Keratinocyte (primary cell): ENCODE measurements around the gene OPHN1. TPM values are rescaled to one million over a fixed set of nuclear protein-coding genes. Genes with fewer than 3 reads are reported as not detected.

ENCODE experiments used
- DNase-seq: peaks from one replicate; pipeline ENCODE4 v3.0.0-alpha.2; 2011; ENCODE audit warnings: low read depth, missing footprints, low spot score
- FAIRE-seq: peaks from 2 replicates; lab custom pipeline; 2011; peaks lifted over from hg19 to GRCh38; lab: Jason Lieb, UNC
- H2AFZ ChIP-seq: 2 replicates; pipeline ENCODE4 v1.6.0; 2012; ENCODE audit warnings: low read length, control low read depth, inconsistent platforms; ENCODE audit not compliant: control insufficient read depth
- H3K27ac ChIP-seq: 2 replicates; pipeline ENCODE4 v1.5.1; 2011; ENCODE audit warnings: low read length; ENCODE audit not compliant: control insufficient read depth, insufficient read depth
- H3K27me3 ChIP-seq: 3 replicates; pipeline ENCODE4 v1.6.0; 2011; ENCODE audit warnings: low read length; ENCODE audit not compliant: control insufficient read depth, insufficient read depth; ENCODE audit errors: extremely low read depth
- H3K36me3 ChIP-seq, 2 experiments: 2 replicates in 1 of 2; 3 replicates in 1 of 2; pipeline ENCODE4 v1.5.1; 2011; ENCODE audit warnings: low read length in 2 of 2, mild to moderate bottlenecking in 1 of 2; ENCODE audit not compliant: control insufficient read depth in 2 of 2, insufficient read depth in 2 of 2; ENCODE audit errors: extremely low read depth in 1 of 2
- H3K4me1 ChIP-seq: 3 replicates; pipeline ENCODE4 v1.5.1; 2011; ENCODE audit warnings: low read length; ENCODE audit not compliant: control insufficient read depth, insufficient read depth; ENCODE audit errors: extremely low read depth
- H3K4me2 ChIP-seq: 3 replicates; pipeline ENCODE4 v1.6.0; 2011; ENCODE audit warnings: low read depth, low read length; ENCODE audit not compliant: control insufficient read depth, insufficient read depth; ENCODE audit errors: extremely low read depth
- H3K4me3 ChIP-seq, 3 experiments: fragments of 200-600 bp in 1 of 3; sonication (generic) in 1 of 3; 2 replicates in 2 of 3; 3 replicates in 1 of 3; pipeline ENCODE4 v1.5.1; 2011 to 2016; ENCODE audit warnings: low read length in 3 of 3, mild to moderate bottlenecking in 3 of 3, control low read depth in 2 of 3, inconsistent platforms in 1 of 3, low read depth in 1 of 3, mixed read lengths in 1 of 3, mixed run types in 1 of 3, moderate library complexity in 1 of 3; ENCODE audit not compliant: control insufficient read depth in 2 of 3, insufficient read depth in 2 of 3; ENCODE audit errors: extremely low read depth in 1 of 3
- H3K79me2 ChIP-seq: 2 replicates; pipeline ENCODE4 v1.6.0; 2012; ENCODE audit warnings: low read length; ENCODE audit not compliant: control insufficient read depth, insufficient read depth
- H3K9ac ChIP-seq: 3 replicates; pipeline ENCODE4 v1.6.0; 2011; ENCODE audit warnings: low read length; ENCODE audit not compliant: control insufficient read depth, insufficient read depth; ENCODE audit errors: extremely low read depth
- H3K9me1 ChIP-seq: 3 replicates; pipeline ENCODE4 v1.6.0; 2011; ENCODE audit warnings: low read length; ENCODE audit not compliant: control insufficient read depth, insufficient read depth; ENCODE audit errors: extremely low read depth
- H3K9me3 ChIP-seq: 2 replicates; pipeline ENCODE4 v1.5.1; 2012; ENCODE audit warnings: low read depth, low read length; ENCODE audit not compliant: control insufficient read depth
- H4K20me1 ChIP-seq: 3 replicates; pipeline ENCODE4 v1.6.0; 2011; ENCODE audit warnings: low read length; ENCODE audit not compliant: control insufficient read depth, insufficient read depth; ENCODE audit errors: extremely low read depth
- EZH2 ChIP-seq: IDR thresholded peaks from one replicate; pipeline ENCODE4 v1.6.1; 2012; ENCODE audit warnings: inconsistent platforms, mild to moderate bottlenecking, low read length, moderate library complexity
- dilution Hi-C: fragments of 300-500 bp; cut with MboI; formaldehyde crosslinking; loops from one replicate; pipeline ENCODE4 v1.7.0; 2020; ENCODE audit warnings: low sequenced_read_pairs; ENCODE audit not compliant: extremely low pct_ligation_motif_present
- polyA plus RNA-seq, 5 experiments: library from polyadenylated mRNA; depleted of rRNA in 3 of 5; stranded (reverse) in 3 of 5; stranded (forward) in 1 of 5; unstranded in 1 of 5; fragments of >200 nt; gene quantifications; 1 replicate in 1 of 5; 2 replicates in 3 of 5; 3 replicates in 1 of 5; pipeline versions ENCODE4 v1.2.1 to v1.2.3, GENCODE V29; 2011 to 2012; ENCODE audit warnings: missing spikeins in 2 of 5, low read depth in 1 of 5, low replicate concordance in 1 of 5
- TF ChIP-seq, protein P1 (sequence below), 3 experiments: IDR thresholded peaks in 1 of 3; conservative IDR thresholded peaks in 1 of 3; optimal IDR thresholded peaks in 1 of 3; 2 replicates in 2 of 3; 3 replicates in 1 of 3; pipeline versions ENCODE3 to v1.5.1; 2011; ENCODE audit warnings: low read length in 3 of 3, mild to moderate bottlenecking in 3 of 3, moderate library complexity in 2 of 3, control low read depth in 1 of 3, inconsistent platforms in 1 of 3; ENCODE audit not compliant: insufficient read depth in 2 of 3; ENCODE audit errors: extremely low read depth in 1 of 3

OPHN1 gene
- polyA plus RNA-seq, 1 donor (not counting 4 experiments of a cell fraction or from before 2014, with no cell fraction given): 3.1 TPM

DNA sequence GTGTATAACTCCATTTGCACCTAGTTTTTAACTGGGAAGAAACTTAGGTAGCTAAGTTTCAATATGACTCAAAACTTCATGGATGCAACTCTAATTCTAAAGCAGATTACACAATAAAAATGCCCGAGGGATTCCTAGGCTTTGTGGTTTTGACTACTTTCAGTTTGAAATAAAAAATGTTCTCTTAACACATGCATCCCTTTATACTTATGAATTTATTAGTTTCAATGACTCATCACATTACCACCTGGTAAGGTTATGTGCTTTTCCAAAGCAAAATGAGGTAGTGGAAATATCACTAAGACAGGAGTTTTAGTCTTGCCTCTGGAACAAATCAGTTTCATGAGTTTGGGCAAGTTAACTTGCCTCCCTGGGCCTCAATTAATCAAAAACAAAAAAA lies 125.5 kb downstream of the OPHN1 start:
- Histone ChIP-seq H3K9me1 (no peaks in the 10 kb centered on the region), H3K27me3 (no peaks in the 10 kb centered on the region), H3K79me2 (no peaks in the 10 kb centered on the region), H3K27ac (peak overlapping the region; percentile 78), H3K9me3 (no peaks in the 10 kb centered on the region), H3K4me2 (peak overlapping the region; percentile 34), H2AFZ (no peak overlapping the region), H3K4me3 (no peak overlapping the region), H4K20me1 (no peaks in the 10 kb centered on the region), H3K9ac (peak overlapping the region; percentile 17), H3K36me3 (no peaks in the 10 kb centered on the region), H3K4me1 (peaks cover 11% of the 10 kb centered on the region)
- dilution Hi-C loops: no loop called here
- FAIRE-seq (no peak), DNase-seq (peak; percentile 58)
- TF ChIP-seq, protein P1, sequence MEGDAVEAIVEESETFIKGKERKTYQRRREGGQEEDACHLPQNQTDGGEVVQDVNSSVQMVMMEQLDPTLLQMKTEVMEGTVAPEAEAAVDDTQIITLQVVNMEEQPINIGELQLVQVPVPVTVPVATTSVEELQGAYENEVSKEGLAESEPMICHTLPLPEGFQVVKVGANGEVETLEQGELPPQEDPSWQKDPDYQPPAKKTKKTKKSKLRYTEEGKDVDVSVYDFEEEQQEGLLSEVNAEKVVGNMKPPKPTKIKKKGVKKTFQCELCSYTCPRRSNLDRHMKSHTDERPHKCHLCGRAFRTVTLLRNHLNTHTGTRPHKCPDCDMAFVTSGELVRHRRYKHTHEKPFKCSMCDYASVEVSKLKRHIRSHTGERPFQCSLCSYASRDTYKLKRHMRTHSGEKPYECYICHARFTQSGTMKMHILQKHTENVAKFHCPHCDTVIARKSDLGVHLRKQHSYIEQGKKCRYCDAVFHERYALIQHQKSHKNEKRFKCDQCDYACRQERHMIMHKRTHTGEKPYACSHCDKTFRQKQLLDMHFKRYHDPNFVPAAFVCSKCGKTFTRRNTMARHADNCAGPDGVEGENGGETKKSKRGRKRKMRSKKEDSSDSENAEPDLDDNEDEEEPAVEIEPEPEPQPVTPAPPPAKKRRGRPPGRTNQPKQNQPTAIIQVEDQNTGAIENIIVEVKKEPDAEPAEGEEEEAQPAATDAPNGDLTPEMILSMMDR (optimal IDR thresholded peaks at IDR 0.05 in 1 of 3, IDR thresholded peaks at IDR 0.05 in 1 of 3, conservative IDR thresholded peaks at IDR 0.05 in 1 of 3; ENCODE audit: extremely low read depth in 1 of 3, insufficient read depth in 2 of 3, low read length in 3 of 3): no peak
- no peak for TF ChIP-seq EZH2

DNA sequence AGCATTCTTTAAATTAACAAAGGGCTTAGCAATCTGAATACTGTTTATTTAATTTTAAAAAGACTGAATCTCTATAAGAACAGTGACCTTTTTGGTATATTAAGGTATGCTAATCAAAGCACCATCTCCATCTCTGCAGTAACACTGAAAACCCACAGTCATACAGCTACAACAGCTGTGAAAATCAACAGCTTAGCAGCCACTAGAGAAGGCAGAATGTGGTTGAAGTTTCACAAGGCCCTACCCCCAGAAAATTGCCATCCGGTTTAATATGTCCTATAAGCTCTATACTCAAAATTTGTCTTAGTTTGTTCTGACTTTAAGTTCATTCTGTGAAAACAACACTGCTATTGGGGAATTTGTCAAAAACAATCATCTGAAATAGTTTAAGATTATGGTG lies 128.7 kb downstream of the OPHN1 start:
- Histone ChIP-seq H3K9ac (no peak overlapping the region), H3K36me3 (no peaks in the 10 kb centered on the region), H3K27me3 (no peaks in the 10 kb centered on the region), H3K4me2 (no peak overlapping the region), H3K27ac (no peak overlapping the region), H3K4me3 (no peak overlapping the region), H2AFZ (no peak overlapping the region), H3K9me3 (no peaks in the 10 kb centered on the region), H3K9me1 (no peaks in the 10 kb centered on the region), H3K4me1 (peaks cover 11% of the 10 kb centered on the region), H3K79me2 (no peaks in the 10 kb centered on the region), H4K20me1 (no peaks in the 10 kb centered on the region)
- no peak for FAIRE-seq
- dilution Hi-C loops: no loop called here
- no peak for DNase-seq
- TF ChIP-seq EZH2: no peak
- TF ChIP-seq, protein P1 (optimal IDR thresholded peaks at IDR 0.05 in 1 of 3, IDR thresholded peaks at IDR 0.05 in 1 of 3, conservative IDR thresholded peaks at IDR 0.05 in 1 of 3; ENCODE audit: extremely low read depth in 1 of 3, insufficient read depth in 2 of 3, low read length in 3 of 3): no peak
